Superior temporal gyrus (tissue), 1 donor: ENCODE data around the gene LRRC57.
"Not testable (repeated sequence)": the region's sequence is repeated elsewhere in the genome, so short reads cannot be mapped to it uniquely, and the experiment has no call there.

Experiments
- DNase-seq: peaks from one replicate; pipeline ENCODE4 v3.0.0-alpha.2; 2016; ENCODE audit errors: extremely low spot score

The LRRC57 gene

GRCh38 chr15:42548249-42549031, at the start of gene LRRC57, which contains the start of gene HAUS2:
Gene LRRC57, minus strand, starts transcription at chr15:42548793. Its CDS starts 359 bp downstream, at chr15:42548434.
Gene HAUS2, plus strand, starts transcription at chr15:42548838. Its CDS starts 35 bp downstream, at chr15:42548873.
- DNase-seq, result peak; percentile 85

- no peak for DNase-seq
Measured at GRCh38 chr15:42595626-42596240, 47.1 kb upstream of the LRRC57 start.

- no peak for DNase-seq
Measured at GRCh38 chr15:42594095-42594494, 45.5 kb upstream of the LRRC57 start.

GRCh38 chr15:42593143-42593542, 44.5 kb upstream of the LRRC57 start:
- DNase-seq, result no peak

GRCh38 chr15:42592716-42593115, 44.1 kb upstream of the LRRC57 start:
- DNase-seq, result no peak

- DNase-seq, result no peak
Measured at GRCh38 chr15:42591238-42591934, 42.8 kb upstream of the LRRC57 start.

- DNase-seq, result no peak
Measured at GRCh38 chr15:42590619-42591237, 42.1 kb upstream of the LRRC57 start.

GRCh38 chr15:42584031-42584765, 35.6 kb upstream of the LRRC57 start:
- DNase-seq, result peak; percentile 83

GRCh38 chr15:42582569-42583375, 34.2 kb upstream of the LRRC57 start:
- peak; percentile 70 for DNase-seq

- DNase-seq, result peak; percentile 90
Measured at GRCh38 chr15:42581272-42581730, 32.7 kb upstream of the LRRC57 start.

- DNase-seq, result no peak
Measured at GRCh38 chr15:42578984-42579537, 30.5 kb upstream of the LRRC57 start.

GRCh38 chr15:42577514-42578031, 29.0 kb upstream of the LRRC57 start:
- no peak for DNase-seq

GRCh38 chr15:42576776-42577175, 28.2 kb upstream of the LRRC57 start:
- no peak for DNase-seq

GRCh38 chr15:42576040-42576594, 27.5 kb upstream of the LRRC57 start:
- DNase-seq, result peak; percentile 29

- peak; percentile 98 for DNase-seq
Measured at GRCh38 chr15:42575188-42576039, 26.8 kb upstream of the LRRC57 start, which contains the start of gene STARD9. Gene STARD9, plus strand, starts transcription at chr15:42575606. Its CDS starts 110 bp downstream, at chr15:42575716.

GRCh38 chr15:42558739-42559138, 10.1 kb upstream of the LRRC57 start:
- no peak for DNase-seq

- not testable (repeated sequence) for DNase-seq
Measured at GRCh38 chr15:42556550-42557207, 8.1 kb upstream of the LRRC57 start.

- DNase-seq, result no peak
Measured at GRCh38 chr15:42553554-42553953, 5.0 kb upstream of the LRRC57 start.
